HG03342 (cell line): Measurements from ENCODE around the gene ZC3H10.
A peak's percentile ranks its signal among the peaks of the same experiment; 100 is the strongest.
"Not testable (repeated sequence)": the region's sequence is repeated elsewhere in the genome, so short reads cannot be mapped to it uniquely, and the experiment has no call there.

Experiments used
- ATAC-seq: cut with Tn5 transposase; IDR thresholded peaks from one replicate; pipeline ENCODE4 v1.9.1; 2021; ENCODE audit warnings: mild to moderate bottlenecking, moderate library complexity; ENCODE audit not compliant: unreplicated experiment

The ZC3H10 gene

DNA sequence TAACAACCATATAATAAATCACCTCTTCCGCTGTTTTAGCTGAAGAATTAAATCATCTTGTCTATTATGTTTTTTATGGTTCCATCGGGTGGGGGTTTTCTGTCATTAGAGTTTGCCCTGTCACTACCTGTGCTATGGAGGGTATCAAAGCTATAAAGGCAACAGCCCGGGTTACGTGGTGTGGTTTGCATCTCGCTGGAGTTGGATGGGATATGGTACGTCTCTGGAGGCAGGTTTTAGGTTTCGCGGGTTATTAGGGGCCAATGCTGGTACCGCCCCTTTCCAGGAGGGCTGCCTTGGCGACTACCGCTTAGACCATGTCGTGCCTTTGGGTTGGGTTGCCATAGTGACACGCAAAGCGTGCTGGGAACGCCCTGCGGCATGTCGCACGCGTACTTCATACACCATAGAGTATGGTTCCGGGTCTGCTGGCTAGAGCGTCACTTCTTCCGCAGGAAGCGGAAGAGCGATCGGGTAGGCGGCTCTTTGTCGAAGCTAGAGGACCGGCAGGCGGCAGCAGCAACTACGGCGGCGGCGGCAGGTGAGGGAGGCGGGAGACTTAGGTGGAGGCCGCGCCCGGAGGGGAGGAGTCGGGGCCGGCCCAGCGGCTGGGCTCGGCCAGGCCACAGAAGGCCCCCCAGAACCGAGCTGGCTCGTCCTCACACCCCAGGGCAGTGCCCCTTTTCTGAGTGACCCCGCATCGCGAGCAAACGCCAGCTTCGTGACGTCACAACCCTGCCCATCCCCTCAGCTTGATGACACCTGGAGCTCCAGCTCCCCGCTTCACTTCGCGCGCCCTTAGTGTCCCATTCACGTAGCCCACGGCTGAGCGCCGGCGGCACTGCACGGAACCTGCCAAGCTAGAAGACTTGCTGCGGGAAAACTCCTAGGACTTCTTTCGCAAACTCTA is at the start of gene ZC3H10:
Gene ZC3H10, plus strand, starts transcription at position 489 of the 910 bp plus-strand sequence. CDS start 2,297 bp downstream, outside the sequence.
- peak; percentile 80 for ATAC-seq

GRCh38 chr12:56071648-56072047 is 46.4 kb upstream of the ZC3H10 start:
- no peak for ATAC-seq

DNA sequence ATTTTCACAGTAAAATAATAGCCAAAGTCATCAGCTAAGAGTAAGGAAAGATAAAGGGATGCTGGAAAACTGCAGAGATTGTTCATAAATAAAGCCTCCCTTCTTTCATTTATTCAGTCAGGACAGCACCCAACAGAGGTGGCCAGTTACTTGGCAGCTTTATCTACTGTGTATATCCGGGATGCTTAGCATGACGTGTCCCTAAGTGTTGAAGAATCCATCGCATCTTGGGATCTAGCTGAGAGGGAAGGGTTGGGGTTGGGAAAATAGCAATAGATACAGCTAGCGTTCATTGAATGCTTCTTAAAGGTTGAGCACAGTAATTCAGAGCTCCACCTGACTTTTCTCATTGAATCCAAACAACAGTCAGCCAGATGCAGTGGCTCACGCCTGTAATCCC is 43.7 kb upstream of the ZC3H10 start:
- ATAC-seq, result no peak

GRCh38 chr12:56077966-56078365 is 40.1 kb upstream of the ZC3H10 start:
- ATAC-seq, result not testable (repeated sequence)

GRCh38 chr12:56078427-56078826 is 39.6 kb upstream of the ZC3H10 start:
- ATAC-seq, result no peak

GRCh38 chr12:56078931-56079722 is 38.9 kb upstream of the ZC3H10 start:
- ATAC-seq, result no peak

DNA sequence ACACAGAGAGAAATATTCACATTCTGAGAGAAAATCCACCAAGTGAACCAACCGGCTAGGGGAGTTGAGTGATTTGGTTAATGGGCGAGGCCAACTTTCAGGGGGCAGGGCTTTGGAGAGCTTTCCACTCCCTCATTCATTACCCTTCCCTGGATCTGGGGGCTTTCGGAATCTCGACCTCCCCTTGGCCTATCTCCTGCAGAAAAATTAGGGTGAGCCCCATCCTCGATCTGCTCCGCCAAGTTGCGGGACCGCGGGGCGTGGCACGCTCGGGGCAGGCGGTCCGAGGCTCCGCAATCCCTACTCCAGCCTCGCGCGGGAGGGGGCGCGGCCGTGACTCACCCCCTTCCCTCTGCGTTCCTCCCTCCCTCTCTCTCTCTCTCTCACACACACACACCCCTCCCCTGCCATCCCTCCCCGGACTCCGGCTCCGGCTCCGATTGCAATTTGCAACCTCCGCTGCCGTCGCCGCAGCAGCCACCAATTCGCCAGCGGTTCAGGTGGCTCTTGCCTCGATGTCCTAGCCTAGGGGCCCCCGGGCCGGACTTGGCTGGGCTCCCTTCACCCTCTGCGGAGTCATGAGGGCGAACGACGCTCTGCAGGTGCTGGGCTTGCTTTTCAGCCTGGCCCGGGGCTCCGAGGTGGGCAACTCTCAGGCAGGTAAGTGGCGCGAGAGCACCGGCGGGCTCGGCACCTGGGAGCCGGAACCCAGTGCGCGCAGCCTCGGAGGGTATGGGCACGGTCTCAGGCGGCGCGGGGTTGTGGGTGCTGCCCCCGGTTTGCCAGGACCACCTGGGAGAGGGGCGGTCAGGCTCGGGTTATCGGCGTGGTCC is 38.1 kb upstream of the ZC3H10 start, which contains the start of gene ERBB3:
Gene ERBB3, plus strand, starts transcription at position 443 of the 833 bp plus-strand sequence. Its CDS starts 136 bp downstream, at position 579.
- ATAC-seq, result no peak

DNA sequence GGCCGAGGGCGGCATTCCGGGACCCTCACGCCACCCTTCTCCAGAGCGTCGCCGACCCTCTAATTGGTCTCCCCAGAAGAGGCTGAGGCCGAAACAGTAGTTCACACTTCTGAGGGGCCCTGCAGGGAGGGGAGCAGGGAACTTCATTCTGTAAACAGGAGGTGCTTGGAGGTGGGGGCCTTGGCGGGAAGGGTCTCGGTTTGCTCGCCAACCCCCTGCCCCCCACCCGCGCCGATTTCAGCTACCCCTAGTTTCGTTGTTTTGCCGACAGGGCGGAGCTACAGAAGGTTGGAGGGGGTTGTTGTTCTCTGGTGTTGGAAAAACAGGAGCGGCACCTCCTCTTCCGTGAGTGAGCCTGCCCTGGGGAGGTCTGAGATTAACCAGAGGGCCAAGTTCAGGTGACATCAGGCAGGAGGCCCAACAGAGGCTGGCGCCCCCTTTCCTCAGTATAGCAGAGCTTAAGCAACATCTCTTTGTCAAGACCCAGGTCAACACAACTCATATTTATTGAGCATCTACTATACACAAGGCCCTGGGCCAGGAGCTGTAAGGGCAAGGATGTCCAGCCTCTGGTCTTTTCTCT is 37.4 kb upstream of the ZC3H10 start:
- no peak for ATAC-seq

DNA sequence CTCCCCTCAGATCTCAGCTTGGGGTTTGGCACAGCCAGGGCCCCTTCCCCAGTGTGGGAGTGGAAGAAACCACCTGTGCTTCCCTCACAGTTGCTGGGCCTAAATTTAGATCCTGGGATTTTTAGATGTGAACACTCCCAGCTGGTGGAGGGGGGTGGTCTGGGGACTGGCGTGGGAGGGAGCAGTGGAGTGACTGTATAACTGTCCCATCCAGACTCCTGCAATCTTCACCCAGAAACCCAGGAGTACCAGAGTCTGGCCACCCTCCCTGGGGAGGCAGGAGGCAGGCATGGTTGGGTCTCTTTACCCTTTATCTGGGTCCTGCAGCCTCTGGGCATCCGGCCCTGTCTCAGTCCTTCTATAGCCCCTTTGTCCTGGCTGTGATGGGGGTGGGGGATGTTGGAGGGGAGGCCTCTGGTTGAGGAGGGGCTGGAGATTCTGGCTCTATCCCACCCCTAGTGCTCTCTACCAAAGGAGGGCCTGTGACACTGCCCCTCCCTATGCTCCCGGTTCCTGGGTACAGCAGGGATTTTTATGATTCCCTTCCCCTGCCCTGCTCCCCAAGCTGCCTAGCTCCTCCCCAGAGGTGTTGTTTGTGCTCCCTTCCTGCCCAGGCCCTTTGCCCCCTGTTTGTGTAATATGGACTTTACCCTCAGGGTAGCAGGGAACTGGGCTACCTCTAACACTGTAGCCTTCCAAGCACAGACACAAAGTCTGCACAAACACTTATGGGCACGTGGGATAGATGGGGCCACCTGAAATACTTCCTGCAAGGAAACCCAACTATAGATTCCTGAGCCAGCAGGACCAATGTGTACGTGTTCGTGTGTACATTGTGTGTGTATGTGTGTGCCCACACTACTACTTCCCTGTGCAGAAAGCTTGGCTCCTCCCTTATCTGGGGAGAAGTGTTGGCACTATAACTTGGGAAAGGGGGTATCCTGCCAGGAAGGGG is 36.4 kb upstream of the ZC3H10 start:
- no peak for ATAC-seq

DNA sequence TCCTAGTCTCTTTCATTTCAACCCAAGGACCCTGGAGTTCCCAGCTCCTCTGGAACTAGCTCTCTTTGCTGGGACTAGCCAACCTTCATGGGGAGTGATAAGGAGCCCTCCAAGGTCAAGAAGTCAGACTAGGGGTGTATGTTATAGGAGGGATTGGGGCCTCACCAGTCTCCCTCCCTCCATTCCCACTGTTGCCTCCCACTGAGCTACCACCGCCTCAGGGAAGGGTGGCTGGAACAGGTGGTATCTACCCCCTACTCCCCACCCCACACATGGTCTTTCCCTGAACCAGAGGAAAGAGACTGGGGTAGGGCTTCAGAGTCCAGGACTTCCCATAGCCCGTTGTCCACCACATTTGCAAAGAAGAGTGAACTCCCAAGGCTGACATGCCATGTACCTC is 35.7 kb upstream of the ZC3H10 start:
- ATAC-seq, result no peak

- ATAC-seq, result no peak
Observed at GRCh38 chr12:56082967-56083366, 35.1 kb upstream of the ZC3H10 start.

DNA sequence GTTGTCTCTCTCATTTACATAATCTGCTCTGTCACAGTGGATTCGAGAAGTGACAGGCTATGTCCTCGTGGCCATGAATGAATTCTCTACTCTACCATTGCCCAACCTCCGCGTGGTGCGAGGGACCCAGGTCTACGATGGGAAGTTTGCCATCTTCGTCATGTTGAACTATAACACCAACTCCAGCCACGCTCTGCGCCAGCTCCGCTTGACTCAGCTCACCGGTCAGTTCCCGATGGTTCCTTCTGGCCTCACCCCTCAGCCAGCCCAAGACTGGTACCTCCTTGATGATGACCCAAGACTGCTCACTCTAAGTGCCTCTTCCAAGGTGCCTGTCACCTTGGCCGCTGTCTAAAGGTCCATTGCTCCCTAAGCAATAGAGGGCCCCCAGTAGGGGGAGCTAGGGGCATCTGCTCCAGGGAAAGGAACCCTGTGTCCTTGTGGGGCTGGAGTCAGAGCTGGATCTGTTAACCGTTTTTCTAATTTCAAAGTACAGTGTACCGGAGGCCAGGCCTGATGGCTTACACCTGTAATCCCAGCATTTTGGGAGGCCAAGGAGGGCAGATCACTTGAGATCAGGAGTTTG is 33.0 kb upstream of the ZC3H10 start:
- ATAC-seq, result no peak

DNA sequence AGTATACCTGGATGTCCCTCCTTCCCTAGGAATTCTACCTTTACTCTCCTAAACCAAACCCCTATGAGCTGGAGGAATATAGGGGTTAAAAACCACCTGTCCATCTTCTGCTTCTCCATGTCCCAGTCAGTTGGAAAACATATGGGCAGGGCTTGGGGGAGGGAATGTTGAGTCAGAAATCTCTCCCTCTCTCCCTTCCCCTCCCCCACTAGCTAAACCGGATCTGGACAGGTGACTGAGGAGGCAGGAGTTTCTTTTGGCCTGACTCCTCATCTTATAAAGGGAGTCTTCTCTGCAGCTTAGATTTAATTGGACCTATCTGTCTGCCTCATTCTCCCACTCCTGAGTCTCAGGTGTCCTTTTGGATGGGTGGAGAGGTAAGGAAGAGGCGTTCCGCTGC is 32.0 kb upstream of the ZC3H10 start:
- ATAC-seq, result no peak

GRCh38 chr12:56086608-56087007 is 31.5 kb upstream of the ZC3H10 start:
- ATAC-seq, result no peak

- ATAC-seq, result no peak
Observed at GRCh38 chr12:56087220-56087619, 30.8 kb upstream of the ZC3H10 start.

GRCh38 chr12:56097738-56098137 is 20.3 kb upstream of the ZC3H10 start:
- no peak for ATAC-seq

DNA sequence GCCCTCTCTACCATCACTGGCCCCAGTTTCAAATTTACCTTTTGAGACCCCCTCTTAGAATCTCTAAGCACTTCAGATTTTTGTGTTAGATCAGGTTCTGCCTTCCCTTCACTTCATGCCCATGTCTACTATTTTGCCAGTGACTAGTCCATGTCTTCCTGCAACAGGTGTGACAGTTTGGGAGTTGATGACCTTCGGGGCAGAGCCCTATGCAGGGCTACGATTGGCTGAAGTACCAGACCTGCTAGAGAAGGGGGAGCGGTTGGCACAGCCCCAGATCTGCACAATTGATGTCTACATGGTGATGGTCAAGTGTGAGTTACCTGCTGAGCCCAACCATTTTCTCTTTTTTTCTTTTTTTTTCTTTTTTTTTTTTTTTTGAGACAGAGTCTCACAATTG is 19.5 kb upstream of the ZC3H10 start:
- no peak for ATAC-seq

GRCh38 chr12:56099787-56100186 is 18.3 kb upstream of the ZC3H10 start:
- ATAC-seq, result no peak

DNA sequence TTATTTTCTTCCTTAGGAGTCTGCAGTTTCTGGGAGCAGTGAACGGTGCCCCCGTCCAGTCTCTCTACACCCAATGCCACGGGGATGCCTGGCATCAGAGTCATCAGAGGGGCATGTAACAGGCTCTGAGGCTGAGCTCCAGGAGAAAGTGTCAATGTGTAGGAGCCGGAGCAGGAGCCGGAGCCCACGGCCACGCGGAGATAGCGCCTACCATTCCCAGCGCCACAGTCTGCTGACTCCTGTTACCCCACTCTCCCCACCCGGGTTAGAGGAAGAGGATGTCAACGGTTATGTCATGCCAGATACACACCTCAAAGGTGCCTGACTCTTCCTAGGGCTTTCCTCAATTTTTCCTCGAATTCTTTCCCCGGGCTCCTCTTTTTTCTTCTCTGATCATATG is 17.0 kb upstream of the ZC3H10 start:
- no peak for ATAC-seq
